ENCODE data around the gene ANG.

The ANG gene

DNA sequence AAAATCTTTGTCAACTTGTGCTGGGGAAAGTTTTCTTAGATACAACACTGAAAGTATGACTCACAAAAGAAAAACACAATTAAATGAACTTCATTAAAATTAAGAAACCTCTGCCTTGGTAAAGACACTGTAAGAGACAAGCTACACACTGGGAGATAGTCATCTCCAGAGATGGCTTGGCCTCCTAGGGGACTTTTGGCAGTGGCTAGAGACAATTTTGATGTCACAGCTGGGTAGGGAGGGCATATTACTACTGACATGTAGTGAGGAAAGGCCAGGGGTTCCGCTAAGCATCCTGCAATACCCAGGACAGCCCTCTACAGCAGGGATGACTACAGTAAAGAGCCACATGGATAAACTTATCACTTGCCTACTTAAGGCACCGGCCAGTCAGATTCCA lies 12.9 kb upstream of the ANG start:
- no peak for DNase-seq (ENCODE audit: low read depth in 4 of 4, low spot score in 1 of 4)

DNA sequence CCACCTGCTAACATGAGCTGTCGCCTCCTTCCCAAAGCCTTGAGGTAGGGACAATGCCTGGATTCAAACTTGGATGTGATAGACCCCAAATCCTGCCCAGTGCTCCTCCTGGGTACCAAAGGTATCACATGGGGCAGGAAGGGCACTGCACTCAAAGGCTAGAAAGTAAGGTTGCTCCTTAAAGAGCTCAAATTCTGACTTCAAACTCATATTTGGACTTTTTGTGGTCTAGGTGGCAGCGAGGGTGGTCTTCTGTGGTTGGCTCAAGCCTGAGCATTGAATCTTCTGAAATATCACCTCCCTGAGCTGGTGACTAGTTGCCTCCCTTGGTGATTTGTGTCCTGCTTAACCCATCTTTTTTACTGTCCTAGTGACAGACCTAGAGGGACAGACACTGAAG lies 12.5 kb upstream of the ANG start:
- DNase-seq (ENCODE audit: low read depth in 4 of 4, low spot score in 1 of 4), result no peak

DNA sequence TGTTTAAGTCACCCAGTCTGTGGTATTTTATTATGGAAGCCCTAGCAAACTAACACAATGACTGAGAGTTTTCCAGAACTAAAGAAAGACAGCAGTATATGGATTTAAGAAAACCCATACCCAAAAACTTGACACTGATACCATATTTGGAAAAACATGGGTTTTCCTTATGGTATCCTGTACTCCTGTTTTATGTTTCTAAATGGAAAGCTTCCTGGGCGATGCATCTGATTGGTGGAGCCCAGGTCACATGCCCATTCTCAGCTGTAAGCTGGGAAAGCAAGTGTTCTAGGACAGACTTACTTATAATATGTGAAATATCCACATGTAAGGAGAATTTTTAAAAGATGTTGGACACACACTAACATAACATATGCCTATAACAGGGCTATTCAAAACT lies 8.7 kb upstream of the ANG start:
- no peak for DNase-seq (ENCODE audit: low read depth in 4 of 4, low spot score in 1 of 4)

- no peak for DNase-seq (ENCODE audit: low read depth in 4 of 4, low spot score in 1 of 4)
Observed at GRCh38 chr14:20680363-20680762, 8.2 kb upstream of the ANG start.

GRCh38 chr14:20680843-20681347 lies 7.7 kb upstream of the ANG start:
- DNase-seq (ENCODE audit: low read depth in 4 of 4, low spot score in 1 of 4), result no peak

GRCh38 chr14:20681348-20682126 lies 7.0 kb upstream of the ANG start:
- peak; percentile 63 to 86 (median 81) for DNase-seq (ENCODE audit: low read depth in 4 of 4, low spot score in 1 of 4)

- no peak for DNase-seq (ENCODE audit: low read depth in 4 of 4, low spot score in 1 of 4)
Observed at GRCh38 chr14:20682127-20682434, 6.5 kb upstream of the ANG start.

DNA sequence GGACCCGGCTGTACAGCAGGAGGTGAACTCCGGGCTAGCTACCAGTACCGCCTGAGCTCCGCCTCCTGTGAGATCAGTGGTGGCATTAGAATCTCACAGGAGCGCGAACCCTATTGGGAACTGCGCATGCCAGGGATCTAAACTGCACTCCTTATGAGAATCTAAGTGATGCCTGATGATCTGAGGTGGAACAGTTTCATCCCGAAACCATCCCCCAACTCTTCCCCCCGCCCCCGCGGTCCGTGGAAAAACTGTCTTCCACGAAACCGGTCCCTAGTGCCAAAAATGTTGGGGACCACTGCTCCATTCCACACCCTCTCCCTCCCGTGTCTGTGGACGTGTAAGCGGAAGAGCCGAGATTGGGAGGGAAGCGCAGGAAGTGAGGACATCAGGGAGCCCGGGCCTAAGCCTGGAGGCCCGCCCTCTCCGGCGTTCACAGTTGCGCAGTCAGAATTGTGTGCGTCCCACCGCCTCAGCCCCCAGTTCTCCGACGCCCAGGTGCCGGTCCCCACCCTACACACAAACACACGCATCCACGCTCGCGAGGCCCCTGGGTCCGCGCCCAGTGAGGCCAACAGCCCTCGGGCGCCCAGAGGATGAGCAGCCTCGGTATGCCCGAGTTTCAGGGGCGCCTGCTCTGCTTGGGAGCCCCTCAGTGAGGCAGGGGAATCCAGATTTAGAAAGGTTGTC lies 6.0 kb upstream of the ANG start:
- peak; percentile 37 to 71 (median 60) for DNase-seq (ENCODE audit: low read depth in 4 of 4, low spot score in 1 of 4)

DNA sequence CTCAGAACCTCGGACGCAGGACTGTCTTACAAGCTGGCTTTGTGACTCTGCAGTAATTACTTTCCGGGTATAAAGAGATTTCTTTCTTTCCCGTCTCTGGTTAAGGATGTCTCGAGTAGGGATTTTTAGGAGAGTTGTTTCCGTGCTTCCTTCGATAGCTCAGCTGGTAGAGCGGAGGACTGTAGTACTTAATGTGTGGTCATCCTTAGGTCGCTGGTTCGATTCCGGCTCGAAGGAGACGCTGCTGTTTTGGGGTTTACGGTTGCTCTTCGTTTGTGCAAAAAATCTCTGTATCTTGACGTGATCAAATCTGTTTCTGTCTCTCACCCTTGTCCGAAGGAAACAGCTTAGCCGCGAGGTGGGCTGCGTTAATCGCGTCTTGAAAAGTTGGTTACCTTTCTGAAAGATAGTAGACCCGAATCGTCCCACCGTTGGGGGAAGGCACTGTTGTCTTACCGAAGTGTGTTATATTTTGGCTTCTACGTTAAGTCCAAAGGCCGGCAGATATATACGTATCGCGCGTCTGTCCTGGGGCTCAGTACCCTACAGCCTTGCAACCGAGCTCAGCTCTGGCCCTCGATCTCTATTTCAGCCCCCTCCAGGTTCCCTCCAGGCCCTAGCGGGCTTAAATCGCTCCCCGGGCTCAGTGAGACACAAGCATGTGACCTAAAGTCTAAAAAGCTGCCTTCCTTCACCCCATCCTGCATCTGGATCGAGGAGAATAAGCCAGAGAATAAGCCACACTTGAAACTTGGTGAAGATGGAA lies 5.3 kb upstream of the ANG start:
- DNase-seq (ENCODE audit: low read depth in 4 of 4, low spot score in 1 of 4), result peak; percentile 60 to 77 (median 76)

- peak; percentile 42 to 79 (median 70) for DNase-seq (ENCODE audit: low read depth in 4 of 4, low spot score in 1 of 4)
Observed at GRCh38 chr14:20683891-20684661, 4.5 kb upstream of the ANG start, which contains the start of gene RNASE4. TSS of gene RNASE4 (plus strand) at chr14:20684560. CDS start at chr14:20699372, 14,812 bp downstream.

DNA sequence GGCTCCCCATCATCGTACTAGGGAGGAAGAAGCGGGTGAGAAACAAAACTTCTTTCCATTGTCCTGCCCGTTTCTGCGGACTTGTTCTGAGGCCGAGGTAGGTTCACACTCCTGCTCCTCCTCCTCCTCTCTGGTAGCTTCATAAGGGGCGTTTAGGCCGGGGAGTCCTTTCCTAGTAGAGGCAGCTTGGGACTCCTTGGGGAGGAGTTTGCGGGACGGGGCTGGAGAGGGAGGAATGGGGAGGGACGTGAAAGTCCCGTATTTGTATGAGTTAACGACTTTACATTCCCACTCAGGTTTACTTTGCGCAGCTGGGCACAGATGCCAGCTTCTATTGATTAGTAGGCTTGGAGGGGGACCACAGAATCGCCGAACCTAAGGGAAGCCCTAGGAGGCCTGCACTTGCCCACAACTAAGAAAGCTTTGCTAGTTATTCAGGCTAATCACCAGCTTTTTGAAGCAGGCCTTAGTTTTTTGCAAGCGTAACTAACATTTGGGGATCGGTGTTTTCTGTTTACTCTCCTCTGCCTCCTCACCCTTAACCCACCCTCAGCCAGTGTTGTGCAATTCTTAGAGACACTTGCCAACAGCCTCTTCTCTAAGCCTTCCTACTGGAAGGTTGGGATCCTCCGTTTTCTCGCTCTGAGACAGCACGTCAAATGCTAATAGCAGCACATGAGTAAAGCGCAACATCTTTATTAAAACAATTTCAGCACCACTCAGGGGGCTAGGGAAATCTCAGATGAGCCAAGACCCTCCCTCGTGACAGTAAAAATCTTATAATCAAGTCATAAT lies 3.7 kb upstream of the ANG start:
- no peak for DNase-seq (ENCODE audit: low read depth in 4 of 4, low spot score in 1 of 4)

DNA sequence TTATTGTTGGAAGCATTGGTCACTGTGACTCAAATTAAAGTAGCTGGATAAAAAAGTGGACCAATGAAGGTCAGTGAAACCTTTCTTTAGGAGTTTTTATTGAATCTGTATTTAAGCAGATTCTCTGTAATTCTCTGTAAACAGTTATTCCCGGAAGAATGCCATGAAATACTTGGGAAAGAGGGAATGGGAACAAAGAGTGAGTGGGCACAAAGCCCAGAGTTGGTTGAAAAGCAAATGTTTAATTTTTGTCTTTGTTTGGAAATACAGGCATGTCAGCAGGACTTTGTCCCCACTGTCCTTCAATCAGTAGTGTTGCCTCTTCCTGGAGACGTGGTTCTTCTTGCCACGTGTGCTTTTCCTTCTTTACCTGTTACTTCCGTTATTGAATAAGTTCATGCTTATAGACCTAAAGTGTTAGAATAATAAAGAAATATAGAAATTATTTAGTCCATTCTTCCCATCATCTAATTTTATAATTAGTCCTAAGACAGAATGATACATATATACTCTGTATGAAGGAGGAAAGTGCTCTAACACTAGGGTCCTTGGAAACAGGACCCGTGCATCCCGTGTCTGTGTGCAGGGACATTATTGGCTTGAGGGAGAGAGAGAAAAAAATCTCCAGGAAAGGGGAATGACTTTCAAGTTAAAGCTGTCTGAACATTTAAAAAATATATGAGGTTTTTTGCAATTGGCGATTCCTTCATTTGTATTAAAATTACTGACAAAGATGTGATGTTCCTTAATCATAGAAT lies 2.0 kb upstream of the ANG start:
- DNase-seq (ENCODE audit: low read depth in 4 of 4, low spot score in 1 of 4), result no peak

DNA sequence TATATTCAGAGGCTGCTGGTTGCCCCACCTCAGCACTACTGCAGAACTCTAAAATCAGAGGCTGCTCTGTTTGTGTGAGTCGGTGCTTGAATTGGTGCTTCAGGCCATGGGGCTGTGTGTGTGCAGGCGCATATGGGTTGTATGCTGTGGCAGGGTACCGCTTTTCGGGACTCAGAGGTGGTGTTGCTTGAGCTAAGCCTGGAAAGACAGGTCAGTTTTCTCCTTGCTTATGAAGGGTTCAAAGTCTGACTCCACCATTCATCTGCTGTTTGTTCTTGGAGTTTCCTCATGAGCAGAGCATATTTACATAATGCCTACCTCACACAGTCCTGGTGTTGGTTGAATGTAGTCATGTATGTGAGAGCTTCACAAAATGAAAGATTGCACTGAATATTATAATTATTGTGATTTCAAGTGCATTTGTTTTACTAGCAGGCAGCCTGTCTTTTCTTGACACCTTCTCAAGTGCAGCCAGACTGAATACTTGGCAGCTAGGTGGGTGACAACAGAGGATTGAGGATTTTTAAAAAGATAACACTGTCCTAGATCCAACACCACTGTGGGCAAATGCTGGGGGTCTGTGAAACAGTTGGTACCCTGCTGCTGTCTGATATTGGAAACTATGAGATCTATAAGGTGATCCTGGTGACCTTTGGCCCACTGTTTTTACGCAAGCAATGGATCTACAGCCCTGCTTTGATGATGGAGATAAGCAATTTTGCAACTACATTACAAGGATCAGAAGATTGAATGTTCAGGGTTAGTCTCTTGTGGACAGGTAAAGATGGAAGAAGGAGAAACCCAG lies 1.0 kb upstream of the ANG start:
- no peak for DNase-seq (ENCODE audit: low read depth in 4 of 4, low spot score in 1 of 4)

GRCh38 chr14:20690848-20691640 lies 2.5 kb downstream of the ANG start:
- no peak for DNase-seq (ENCODE audit: low read depth in 4 of 4, low spot score in 1 of 4)

DNA sequence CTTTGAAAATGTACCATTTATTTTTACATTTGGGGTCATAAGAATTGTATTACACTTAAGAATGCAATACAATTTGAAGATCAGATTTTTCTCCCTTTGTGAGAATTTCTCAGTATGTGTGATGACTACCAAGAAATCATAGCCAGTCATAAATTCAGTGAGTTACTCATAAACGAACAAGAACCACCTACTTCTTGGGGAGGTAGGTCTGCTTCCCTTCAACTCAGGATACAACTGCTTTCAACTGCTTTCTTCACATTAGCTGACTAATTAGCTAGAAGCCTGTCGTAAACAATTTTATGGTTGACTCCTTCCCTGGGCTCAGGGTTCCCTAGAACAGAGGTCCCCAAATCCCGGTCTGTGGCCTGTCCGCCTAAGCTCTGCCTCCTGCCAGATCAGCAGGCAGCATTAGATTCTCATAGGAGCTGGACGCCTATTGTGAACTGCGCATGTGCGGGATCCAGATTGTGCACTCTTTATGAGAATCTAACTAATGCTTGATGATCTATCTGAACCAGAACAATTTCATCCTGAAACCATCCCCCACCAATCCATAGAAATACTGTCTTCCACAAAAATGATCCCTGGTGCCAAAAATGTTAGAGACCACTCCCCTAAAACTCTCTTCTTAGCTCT lies 3.7 kb downstream of the ANG start:
- DNase-seq (ENCODE audit: low read depth in 4 of 4, low spot score in 1 of 4), result no peak

DNA sequence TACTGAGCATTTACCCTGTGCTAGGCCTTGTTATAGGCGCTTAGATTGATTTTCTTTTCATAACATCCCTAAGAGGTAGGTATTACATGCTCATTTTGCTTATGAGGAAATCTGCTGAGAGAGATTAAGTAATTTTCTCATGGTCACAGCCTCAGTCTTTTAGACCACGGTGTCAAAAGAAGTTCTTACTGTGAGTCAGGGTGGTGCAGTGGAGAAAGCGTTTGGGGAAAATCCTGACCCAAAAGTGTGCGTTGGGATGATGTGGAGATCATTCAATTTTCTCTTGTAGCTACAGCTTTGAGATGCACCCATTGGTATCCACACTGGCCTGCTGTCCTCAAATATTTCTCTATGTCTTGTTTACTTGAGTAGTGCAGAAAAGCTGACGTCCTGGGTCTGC lies 8.2 kb downstream of the ANG start:
- no peak for DNase-seq (ENCODE audit: low read depth in 4 of 4, low spot score in 1 of 4)

DNA sequence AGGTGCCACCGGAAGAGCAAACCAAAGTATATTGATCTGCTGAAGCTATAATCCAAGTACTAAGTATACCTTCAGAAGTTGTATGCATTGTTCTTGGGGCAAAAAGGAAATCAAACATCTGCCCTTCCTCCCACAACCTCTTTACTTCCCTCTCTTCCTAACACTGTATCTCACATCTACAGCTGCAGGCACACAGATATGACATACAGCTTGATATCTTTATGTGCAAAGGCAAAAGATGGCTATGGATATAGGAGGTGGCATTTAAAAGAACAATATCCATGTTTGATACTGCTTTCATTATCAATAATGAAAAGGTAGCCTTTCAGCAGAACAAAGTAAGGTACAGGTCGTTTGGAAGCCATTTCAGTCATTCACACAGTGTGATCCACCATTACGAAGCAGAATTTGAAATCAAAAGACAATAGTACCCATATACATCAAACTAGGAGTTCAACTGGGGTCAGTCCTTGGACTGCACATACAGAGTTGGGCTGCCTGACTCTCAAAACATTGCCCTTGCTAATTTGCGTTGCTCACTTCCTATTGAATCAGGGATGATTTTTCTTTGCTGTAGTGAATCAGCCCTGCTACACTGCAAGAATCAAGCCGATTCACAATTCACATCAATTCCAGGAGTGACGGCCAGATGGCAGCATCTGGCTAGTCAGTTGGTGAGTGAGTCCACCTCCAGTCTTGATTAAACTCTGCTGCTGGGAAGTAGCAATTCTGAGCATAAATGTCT lies 8.9 kb downstream of the ANG start:
- peak; percentile 17 to 45 (median 29) for DNase-seq (ENCODE audit: low read depth in 4 of 4, low spot score in 1 of 4)
